Renal pelvis (tissue), 4 donors: ENCODE data around the gene PXMP4. TPM values are rescaled to one million over a fixed set of nuclear protein-coding genes. Genes with fewer than 3 reads are reported as not detected.
"Not testable (repeated sequence)": the region's sequence is repeated elsewhere in the genome, so short reads cannot be mapped to it uniquely, and the experiment has no call there.

ENCODE experiments used
- DNase-seq: peaks from one replicate; pipeline ENCODE4 v3.0.0-alpha.2; 2013
- polyA plus RNA-seq, 3 donors: library from polyadenylated mRNA; unstranded; fragments of 120-200 nt; gene quantifications; one replicate each; pipeline ENCODE4 v1.2.1, GENCODE V29; 2013; ENCODE audit not compliant: insufficient read length in 3 of 3

The PXMP4 gene
- polyA plus RNA-seq, 3 donors: 8.1 to 11.8 (median 8.9) TPM

DNA sequence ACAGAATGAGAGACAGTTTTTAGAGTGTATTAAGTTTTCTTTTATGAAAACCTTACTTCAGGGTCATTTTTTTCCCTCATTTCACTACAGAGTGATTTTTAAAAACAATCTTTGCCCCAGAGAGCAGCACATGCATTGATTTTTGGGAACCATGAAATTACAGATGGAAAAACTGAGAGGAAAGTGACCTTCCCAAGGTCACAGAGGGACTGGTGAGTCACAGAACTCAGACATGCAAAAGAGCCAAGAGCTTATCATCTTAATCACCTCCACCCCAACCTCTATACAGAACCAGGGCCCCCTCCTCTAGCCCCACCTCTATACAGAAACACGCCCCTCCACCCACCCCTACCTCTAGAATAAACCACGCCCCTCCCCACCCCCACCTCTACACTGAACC, 10.7 kb downstream of the PXMP4 start:
- DNase-seq: no peak

DNA sequence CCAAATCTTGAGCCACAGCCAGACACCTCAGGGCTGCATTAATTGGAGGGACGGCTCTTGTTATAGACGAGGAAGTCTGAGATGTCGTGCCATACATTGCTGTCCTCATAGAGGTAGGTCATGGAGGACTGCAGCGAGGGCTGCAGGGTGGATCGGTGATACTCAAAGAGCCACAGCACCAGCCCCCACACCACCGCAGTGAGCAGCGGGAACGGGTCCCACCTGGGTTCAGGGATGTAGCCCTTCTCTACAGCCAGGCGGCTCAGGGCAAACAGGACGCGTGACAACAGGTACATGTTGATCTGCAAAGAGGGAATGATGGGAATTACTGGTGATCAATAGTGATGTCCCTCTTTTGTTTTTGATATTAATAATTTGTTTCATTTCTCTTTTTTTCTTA, 12.4 kb downstream of the PXMP4 start:
- DNase-seq: no peak

DNA sequence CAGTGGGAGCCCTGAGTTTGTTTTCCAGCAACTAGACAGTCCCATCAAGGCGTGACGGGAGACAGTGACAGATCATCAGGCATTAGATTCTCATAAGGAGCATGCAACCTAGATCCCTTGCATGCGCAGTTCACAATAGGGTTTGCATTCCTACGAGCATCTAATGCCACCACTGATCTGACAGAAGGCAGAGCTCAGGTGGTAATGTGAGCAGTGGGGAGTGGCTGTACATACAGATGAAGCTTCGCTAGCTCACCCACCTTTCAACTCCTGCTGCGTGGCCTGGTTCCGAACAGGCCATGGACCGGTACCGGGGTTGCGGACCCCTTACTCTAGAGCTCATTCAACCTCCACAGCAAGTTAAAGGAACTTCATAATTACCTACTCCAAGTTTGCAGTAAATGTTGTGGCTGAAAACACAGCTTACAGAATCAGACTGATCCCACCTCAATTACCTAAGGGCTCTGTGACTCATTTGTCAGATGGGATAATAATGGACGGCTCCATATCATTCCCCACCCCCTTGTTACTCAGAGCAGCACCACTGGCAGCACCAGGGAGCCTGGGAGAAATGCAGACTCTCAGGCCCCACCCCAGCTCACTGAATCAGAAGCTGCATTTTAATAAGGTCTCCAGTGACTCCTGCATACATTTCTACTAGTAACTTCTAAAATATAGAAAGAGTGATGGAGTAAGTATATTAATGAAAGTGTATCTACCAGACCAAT, 15.7 kb downstream of the PXMP4 start:
- no peak for DNase-seq

DNA sequence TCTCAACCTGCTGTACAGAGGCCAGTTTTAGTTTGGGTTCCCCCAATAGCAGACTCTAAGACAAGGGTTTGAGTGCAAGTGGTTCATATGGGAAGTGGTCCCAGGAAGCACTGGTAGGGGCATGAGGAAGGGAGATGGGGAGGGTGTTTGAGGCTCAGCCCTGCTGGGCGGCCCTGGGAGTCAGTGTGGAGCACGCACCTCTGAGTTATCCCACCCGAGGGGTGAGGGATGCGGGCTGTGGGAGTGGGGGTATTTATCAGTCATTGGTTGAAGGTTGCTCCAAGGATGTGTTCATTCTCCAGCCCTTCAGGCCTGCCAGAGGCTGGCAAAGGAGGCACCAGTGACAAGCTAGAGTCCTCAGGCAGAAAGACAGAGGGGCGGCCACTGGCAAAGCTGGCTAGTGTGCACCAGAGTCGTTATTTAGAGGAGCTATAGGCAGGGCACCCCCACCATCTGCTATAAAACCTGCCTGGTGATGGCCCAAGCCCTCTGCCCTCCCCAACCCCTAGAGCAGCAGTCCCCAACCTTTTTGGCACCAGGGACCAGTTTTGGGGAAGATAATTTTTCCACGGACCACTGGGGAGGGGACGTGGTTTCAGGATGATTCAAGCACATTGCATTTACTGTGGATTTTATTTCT, 16.5 kb downstream of the PXMP4 start:
- no peak for DNase-seq

DNA sequence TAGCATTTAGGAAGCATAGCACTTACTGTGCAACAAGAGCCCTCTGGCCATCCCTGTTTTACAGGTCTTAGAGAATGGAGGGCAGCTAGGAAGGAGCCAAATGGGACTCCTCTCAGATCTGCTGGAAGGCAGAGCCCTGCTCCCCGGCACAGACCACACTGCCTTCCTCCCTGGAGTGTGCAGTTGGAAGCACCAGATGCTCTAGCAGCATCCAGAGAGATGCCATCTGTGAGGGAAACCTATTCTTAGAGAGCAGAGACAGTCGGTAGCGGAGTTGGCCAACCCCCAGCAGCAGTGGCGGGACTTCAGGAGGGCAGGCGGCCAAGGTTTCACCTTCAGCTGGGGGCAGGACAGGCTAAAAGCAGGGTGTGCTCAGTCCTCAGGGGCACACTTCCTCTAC, 17.2 kb downstream of the PXMP4 start:
- no peak for DNase-seq

DNA sequence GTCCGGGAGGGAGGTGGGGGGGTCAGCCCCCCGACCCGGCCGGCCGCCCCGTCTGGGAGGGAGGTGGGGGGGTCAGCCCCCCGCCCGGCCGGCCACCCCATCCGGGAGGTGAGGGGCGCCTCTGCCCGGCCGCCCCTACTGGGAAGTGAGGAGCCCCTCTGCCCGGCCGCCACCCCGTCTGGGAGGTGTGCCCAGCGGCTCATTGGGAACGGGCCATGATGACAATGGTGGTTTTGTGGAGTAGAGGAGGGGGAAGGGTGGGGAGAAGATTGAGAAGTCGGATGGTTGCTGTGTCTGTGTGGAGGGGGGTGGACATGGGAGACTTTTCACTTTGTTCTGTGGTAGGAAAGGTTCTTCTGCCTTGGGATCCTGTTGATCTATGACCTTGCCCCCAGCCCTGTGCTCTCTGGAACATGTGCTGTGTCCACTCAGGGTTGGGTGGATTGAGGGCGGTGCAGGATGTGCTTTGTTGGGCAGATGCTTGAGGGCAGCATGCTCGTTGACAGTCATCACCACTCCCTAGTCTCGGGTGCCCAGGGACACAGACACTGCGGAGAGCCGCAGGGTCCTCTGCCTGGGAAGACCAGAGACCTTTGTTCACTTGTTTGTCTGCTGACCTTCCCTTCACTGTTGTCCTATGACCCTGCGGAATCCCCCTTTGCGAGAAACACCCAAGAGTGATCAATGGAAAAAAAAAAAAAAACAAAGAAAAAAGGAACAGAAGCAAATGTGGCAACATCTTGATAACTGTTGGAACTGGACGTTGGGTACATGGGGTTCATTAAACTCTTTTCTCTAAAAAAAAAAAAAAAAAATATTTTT, 18.3 kb downstream of the PXMP4 start:
- no peak for DNase-seq

DNA sequence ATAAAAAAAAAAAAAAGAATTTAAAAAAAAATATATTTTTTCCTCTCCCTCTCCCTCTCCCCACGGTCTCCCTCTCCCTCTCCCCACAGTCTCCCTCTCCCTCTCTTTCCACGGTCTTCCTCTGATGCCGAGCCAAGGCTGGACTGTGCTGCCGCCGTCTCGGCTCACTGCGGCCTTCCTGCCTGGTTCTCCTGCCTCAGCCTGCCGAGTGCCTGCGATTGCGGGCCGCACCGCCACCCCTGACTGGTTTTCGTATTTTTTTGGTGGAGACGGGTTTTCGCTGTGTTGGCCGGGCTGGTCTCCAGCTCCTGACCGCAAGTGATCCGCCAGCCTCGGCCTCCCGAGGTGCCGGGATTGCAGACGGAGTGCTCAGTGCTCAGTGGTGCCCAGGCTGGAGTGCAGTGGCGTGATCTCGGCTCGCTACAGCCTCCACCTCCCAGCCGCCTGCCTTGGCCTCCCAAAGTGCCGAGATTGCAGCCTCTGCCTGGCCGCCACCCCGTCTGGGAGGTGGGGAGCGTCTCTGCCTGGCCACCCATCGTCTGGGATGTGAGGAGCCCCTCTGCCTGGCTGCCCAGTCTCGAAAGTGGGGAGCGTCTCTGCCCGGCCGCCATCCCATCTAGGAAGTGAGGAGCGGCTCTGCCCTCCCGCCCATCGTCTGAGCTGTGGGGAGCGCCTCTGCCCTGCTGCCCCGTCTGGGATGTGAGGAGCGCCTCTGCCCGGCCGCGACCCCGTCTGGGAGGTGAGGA, 19.2 kb downstream of the PXMP4 start:
- DNase-seq: not testable (repeated sequence)

DNA sequence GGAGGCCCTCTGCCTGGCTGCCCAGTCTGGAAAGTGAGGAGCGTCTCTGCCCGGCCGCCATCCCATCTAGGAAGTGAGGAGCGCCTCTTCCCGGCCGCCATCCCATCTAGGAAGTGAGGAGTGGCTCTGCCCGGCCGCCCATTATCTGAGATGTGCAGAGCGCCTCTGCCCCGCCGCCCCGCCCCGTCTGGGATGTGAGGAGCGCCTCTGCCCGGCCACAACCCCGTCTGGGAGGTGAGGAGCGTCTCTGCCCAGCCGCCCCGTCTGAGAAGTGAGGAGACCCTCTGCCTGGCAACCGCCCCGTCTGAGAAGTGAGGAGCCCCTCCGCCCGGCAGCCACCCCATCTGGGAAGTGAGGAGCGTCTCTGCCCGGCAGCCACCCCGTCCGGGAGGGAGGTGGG, 21.1 kb downstream of the PXMP4 start:
- not testable (repeated sequence) for DNase-seq

DNA sequence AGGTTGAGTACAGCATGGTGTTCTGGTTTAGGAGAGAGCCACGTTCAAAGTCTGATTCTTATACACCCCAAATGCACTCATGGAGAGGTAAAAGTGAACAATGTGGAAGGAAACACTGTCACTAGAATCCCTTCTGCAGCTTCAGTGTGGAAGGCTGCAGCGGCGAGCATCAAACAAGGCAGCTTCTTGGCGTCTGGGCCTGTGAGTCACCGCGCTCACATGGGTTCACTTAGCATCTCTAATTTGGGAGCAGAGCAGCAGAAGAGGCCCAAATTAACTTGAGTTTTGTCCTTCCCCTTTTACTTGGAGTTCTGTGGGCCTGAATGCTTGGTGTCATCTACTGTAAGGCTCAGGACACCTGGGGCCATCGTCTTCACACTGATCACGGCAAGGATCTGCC, 23.0 kb downstream of the PXMP4 start:
- DNase-seq: no peak

DNA sequence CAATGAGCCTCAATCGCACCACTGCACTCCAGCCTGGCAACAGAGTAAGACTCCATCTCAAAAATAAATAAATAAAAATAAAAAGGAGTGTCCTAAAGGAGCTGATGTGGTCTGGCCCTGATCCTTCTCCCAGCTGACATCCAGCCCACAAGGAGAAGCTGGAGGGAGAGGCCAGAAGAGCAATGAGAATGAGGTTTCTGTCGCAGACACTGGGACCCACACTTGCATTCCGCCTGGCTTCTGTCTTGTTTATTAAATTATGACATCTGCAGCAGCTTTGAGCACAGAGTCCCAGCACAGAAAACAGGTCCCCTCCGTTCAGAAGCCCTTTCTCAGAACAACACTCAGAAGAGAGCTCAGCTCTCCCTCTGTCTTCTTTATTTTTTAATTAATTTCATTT, 23.7 kb downstream of the PXMP4 start:
- DNase-seq: no peak

DNA sequence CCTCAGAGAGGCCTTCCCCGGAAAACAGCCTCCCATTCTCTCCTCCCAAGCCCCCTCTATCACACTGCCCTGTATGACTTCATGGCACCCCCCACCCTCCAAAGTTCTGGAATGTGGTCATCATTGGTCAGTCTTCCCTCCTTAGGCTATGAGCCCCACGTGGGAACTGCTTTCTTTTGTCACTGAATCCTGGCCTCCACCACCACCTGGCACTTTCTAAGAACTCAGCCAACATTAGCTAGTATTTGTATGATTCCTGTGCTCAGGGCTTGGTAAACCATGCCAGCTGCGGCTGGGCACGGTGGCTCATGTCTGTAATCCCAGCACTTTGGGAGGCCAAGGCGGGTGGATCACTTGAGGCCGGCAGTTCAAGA, 25.5 kb downstream of the PXMP4 start:
- no peak for DNase-seq

DNA sequence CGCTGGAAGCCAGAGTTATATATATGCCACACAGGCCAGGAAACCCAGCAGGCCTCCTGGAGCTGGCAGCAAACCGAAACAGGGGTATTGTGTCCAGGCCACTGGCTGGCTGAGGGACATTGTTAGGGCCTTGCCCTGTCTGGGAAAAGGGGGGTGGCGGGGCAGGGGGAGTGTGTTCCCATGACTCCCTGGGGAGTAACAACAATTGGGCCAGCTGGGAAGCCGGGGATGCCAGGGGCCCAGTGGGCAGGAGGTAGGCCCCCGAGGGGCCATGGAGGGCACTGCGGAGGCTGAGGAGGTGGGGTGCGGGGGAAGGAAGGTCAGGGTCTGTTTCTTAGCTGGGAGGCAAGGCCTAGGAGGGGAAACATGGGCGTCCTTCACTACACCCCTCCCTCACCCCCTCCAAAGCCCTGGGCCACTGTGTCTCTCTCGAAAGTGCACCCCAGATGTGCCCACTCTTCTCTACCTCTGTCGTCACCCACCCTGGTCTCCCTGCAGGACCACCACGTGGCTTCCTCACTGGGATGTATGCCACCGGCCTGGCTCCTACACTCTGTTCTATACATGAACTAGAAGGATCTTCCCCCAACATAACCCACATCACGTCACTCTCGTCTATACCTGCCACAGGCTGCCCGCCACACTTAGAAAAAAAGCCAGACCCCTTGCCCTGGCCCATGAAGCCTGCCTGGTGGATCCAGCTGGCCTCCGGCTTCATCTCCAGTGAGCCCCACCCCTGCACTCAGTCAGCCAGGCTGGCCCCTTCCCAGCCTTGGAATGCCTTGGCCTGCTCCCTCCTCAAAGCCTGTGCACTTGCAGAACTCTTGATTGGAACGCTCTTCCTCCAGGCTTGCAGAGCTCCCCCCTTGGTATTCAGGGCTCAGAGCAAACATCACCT, 26.1 kb downstream of the PXMP4 start:
- DNase-seq: no peak

DNA sequence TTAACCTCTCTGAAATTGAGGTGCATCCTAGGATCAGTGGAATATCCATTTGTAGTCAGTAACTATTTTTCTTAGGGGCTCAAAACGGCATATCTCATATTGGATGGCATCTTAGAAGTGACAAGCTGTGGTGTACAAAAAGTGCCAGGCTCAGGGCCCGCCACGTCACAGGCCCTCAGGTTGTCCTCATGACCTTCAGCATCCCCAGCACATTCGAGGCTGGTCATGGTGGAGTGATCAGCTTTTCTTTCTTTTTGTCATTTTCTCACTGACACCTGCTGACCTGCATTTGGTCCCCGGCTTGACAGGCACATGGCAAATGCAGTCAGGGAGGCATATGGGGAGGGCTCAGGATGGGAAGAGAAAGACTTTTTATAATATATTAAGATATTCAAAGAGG, 26.8 kb downstream of the PXMP4 start:
- DNase-seq: no peak

DNA sequence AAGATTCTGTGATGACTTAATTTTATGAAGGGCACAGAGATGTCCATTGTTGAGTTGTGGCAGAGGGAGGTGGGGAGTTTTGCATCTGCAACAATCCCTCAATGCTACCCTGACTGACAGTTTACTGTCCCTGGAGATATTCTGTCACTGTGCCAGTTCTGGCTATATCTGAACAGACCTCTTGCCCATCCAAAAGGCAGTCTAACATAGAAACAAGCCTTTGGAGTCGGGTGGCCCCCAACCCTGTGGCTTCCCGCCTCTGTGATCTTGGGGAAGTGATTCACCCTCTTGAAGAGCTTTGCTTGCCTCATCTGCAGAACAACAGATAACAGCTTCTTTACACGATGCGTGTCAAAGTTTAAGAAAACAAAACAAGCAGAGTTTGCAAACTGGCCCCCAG, 30.1 kb downstream of the PXMP4 start:
- DNase-seq: no peak

DNA sequence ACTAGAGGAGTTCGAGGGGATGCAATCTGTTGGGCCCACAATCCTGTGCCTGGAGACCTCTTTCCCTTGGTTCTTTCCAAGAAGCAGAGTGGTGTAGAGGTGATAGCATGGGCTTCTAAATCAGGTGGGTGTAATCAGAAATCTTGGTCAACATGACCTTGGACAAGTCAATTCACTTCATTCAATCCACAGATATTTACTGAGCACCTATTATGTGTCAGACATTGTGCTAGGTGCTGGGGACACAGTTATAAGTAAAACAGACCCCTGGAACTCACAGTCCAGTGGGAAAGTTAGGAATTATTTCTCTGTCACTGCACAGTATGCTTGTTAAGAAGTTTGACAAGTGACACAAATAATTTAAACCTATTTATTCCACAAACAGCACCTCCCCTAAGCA, 30.6 kb downstream of the PXMP4 start:
- no peak for DNase-seq

DNA sequence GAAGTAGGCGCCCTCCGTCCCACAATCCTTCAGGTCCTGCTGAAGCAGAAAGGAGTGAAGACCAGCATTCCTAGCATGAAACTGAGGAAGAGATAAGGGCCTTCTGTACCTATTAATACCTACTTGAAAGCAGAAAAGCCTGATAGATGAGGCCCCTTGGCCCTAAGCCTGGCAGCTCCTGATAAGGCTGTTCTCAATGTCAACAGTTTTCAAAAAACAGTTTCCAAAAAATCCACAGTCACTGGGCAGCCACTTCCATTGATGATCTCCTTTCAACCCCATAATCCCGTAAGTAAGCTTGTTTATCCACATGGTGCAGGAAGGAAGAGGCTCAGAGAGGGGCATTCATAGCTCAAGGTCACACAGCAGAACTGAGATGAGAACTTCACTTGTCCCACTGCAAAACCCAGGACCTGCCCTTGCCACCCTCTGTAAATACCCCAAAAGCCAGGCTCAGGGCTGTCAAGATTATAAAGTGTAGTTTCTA, 31.1 kb downstream of the PXMP4 start:
- no peak for DNase-seq

DNA sequence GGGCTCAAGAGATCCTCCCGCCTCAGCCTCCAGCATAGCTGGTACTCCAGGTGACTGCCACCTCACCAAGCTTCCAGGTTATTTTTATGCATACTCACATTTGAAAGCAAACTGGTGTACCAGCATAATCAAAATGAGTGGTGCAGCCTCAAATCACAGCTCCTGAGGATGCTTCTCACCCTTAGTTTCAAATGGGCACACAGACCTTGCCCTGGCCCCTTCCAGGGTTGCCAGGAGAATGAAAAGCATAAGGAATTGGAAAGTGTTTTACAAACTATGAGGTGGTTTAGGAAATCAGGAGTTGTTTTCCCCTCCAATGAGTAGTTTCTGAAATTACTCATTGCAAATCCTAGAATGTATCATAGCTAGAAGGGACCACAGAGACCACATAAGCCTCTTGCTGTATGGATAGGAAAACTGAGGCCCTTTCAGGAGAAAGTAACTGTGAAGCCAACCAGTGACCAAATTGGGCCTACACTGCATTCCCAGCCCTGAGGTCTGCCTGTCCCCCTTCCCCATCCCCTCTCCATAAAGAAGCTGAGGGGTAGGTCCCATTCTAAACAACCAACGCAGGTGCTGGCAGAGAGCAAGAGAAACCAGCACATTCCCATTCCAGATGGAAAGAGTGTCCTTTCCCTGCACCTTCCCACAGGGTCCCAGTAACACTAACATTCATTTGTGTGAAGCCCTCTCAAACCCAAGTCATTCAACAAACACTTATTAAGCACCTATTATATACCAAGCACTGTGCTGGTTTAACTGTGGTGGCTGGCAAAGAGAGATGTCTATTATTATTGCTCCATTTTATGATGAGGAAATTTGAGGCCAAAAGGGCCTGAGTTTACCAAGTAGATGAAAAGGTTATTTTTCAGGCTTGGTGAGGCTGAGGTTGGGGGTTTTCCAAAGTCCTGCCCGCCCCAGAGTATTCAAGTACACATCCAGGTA, 31.8 kb downstream of the PXMP4 start:
- no peak for DNase-seq

DNA sequence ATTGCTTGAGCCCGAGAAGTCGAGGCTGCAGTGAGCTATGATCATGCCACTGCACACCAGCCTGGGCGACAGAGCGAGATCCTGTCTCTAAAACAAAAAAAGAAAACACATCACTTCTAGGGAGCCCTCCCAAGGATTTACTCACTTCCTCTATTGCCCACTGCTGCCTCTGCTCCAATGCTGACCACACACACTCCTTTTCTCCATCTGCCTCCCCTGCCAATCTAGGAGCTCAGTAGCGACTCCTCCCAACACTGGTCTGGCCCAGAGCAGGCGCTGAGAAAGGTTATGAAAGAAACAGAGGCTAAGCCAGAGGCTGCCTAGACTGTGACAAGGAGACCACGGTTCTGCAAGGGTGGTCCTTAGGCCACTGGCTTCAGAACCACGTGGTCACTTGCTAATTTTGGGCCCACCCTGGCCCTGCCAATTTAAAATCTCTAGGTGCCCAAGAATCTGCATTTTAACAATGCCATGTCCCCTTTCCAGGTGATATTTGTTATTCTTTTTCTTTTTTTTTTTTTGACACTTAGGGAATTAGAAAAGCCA, 32.7 kb downstream of the PXMP4 start:
- DNase-seq: no peak

DNA sequence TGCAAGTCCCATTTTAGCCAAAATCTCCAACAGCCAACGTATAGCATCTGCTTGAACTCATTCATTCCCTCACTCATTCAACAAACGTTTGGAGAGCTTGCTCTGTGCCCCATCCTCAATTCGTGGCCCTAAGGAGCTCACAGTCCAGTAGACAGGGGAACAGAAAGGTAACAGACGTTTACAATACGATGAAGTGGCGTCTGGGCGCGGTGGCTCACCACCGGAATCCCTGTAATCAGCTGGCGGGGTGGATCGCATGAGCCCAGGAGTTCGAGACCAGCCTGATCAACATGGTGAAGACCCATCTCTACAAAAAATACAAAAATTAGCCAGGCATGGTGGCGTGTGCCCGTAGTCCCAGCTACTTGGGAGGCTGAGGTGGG, 33.1 kb downstream of the PXMP4 start:
- no peak for DNase-seq
